ENCODE results near the gene ANKH.

Gene ANKH

DNA sequence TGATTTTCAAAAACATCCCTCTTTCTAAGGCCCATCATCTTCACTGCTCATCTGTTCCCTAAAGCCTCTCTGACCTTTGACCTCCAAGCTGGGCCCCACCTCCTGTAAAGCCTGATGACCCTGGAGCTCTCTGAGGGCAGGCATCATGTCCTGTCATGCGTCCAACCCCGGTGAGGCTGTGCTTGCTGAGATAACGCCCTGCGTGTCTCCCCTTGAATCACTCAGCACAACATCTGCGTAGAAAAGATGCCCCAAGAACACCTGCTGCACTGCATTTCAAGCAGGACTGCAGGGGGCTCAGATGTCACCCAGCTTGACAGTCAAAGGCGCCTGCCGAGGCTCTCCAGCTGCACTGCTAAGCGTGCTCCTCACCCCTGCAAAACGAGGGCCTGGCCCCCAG is 129.1 kb downstream of the ANKH start:
- no peak overlapping the region for H3K4me3 ChIP-seq (ENCODE audit: low read depth in 1 of 2, low read length in 2 of 2)
- no peaks in the 10 kb centered on the region for H3K4me1 ChIP-seq (ENCODE audit: control insufficient read depth in 1 of 2, insufficient read depth in 2 of 2, low read length in 2 of 2)
- no peaks in the 10 kb centered on the region for H3K9me3 ChIP-seq (ENCODE audit: control insufficient read depth in 1 of 2, low read length in 2 of 2)
- H3K27me3 ChIP-seq (ENCODE audit: control insufficient read depth in 1 of 2, insufficient read depth in 2 of 2, low read length in 2 of 2) = no peaks in the 10 kb centered on the region
- peaks cover 22 to 77% of the 10 kb centered on the region in 2 donors for H3K36me3 ChIP-seq (ENCODE audit: control insufficient read depth in 1 of 2, insufficient read depth in 2 of 2, low read length in 2 of 2)
- no peak overlapping the region for H3K9ac ChIP-seq (ENCODE audit: low read depth in 1 of 2, low read length in 2 of 2)
- H3K27ac ChIP-seq (ENCODE audit: low read depth, low read length) = no peak overlapping the region

DNA sequence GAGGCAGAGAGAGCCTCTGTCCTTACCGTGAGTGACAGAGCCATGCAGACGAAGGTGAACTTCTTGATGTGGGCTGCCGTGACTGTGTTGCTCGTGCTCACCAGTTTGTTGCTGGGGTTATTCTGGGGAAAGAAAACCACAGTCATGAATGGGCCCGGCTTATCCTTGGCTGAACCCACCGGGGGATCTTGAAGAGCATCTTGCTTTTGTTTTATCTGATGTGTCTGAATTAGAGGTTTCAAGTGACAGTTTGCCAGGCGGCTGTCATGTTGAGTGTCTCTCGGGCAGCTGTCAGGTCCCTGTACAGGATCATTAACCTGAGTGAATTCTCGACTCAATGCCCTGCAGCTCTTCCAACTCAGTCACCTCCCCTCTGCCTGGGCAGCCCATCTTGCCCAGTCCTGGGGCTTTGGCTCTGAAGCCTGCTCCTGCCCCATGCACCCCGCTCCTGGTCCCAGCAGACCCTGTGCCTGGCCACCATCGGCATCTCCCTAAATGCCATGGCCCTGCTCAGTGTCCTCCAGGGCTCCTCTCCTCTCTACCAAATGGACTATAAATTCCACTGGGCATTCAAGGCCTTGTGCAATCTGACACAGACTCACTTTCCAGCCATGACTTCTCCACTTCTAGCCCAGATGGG is 129.7 kb downstream of the ANKH start:
- Histone ChIP-seq H3K27ac (ENCODE audit: low read depth, low read length) (no peak overlapping the region), H3K4me3 (ENCODE audit: low read depth in 1 of 2, low read length in 2 of 2) (no peak overlapping the region), H3K9ac (ENCODE audit: low read depth in 1 of 2, low read length in 2 of 2) (no peak overlapping the region), H3K9me3 (ENCODE audit: control insufficient read depth in 1 of 2, low read length in 2 of 2) (no peaks in the 10 kb centered on the region), H3K27me3 (ENCODE audit: control insufficient read depth in 1 of 2, insufficient read depth in 2 of 2, low read length in 2 of 2) (no peaks in the 10 kb centered on the region), H3K4me1 (ENCODE audit: control insufficient read depth in 1 of 2, insufficient read depth in 2 of 2, low read length in 2 of 2) (no peaks in the 10 kb centered on the region), H3K36me3 (ENCODE audit: control insufficient read depth in 1 of 2, insufficient read depth in 2 of 2, low read length in 2 of 2) (peaks cover 22 to 78% of the 10 kb centered on the region in 2 donors)

DNA sequence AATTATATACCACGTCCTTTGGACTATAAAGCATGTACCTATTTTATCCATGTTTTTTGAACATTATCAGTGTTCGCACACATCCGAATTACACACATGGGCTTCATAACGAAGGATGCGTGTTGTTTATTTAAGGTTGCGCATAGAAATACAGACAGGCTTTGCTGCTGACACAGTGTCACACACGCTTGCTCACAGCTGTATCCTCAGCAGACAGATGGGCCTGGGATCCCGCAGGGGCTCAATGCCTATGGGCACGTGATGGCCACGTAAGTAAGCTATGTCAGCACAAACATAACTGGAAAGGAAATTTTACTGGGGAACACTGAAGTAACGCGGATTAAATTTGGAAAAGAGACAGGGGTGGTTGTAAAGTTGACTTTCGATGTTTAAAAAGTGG is 130.4 kb downstream of the ANKH start:
- H3K4me1 ChIP-seq (ENCODE audit: control insufficient read depth in 1 of 2, insufficient read depth in 2 of 2, low read length in 2 of 2) = no peaks in the 10 kb centered on the region
- no peaks in the 10 kb centered on the region for H3K27me3 ChIP-seq (ENCODE audit: control insufficient read depth in 1 of 2, insufficient read depth in 2 of 2, low read length in 2 of 2)
- peaks cover 22 to 76% of the 10 kb centered on the region in 2 donors for H3K36me3 ChIP-seq (ENCODE audit: control insufficient read depth in 1 of 2, insufficient read depth in 2 of 2, low read length in 2 of 2)
- no peaks in the 10 kb centered on the region for H3K9me3 ChIP-seq (ENCODE audit: control insufficient read depth in 1 of 2, low read length in 2 of 2)
- no peak overlapping the region for H3K9ac ChIP-seq (ENCODE audit: low read depth in 1 of 2, low read length in 2 of 2)
- H3K4me3 ChIP-seq (ENCODE audit: low read depth in 1 of 2, low read length in 2 of 2) = no peak overlapping the region
- H3K27ac ChIP-seq (ENCODE audit: low read depth, low read length) = no peak overlapping the region

DNA sequence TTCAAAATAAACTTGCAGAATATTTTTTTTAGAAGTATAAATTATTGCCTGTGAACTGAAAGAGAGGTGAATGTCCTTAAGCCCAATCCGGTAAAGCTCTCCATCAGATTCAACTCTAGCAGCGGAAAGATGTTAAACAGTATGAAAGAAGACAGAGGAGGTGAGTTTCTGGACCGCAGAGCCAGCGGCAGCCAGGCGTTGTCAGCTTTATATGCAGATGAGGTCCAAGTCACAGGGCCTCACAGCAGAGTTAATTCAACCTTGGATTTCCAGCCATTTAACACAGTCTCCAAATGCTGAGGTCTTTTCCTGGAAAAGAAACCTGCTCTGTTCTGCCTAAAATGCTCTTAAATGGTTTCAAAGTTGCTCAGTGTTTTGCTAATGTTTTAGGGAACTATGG is 131.6 kb downstream of the ANKH start:
- peaks cover 13 to 69% of the 10 kb centered on the region in 2 donors for H3K36me3 ChIP-seq (ENCODE audit: control insufficient read depth in 1 of 2, insufficient read depth in 2 of 2, low read length in 2 of 2)
- no peak overlapping the region for H3K27ac ChIP-seq (ENCODE audit: low read depth, low read length)
- no peak overlapping the region for H3K4me3 ChIP-seq (ENCODE audit: low read depth in 1 of 2, low read length in 2 of 2)
- no peaks in the 10 kb centered on the region for H3K4me1 ChIP-seq (ENCODE audit: control insufficient read depth in 1 of 2, insufficient read depth in 2 of 2, low read length in 2 of 2)
- no peaks in the 10 kb centered on the region for H3K27me3 ChIP-seq (ENCODE audit: control insufficient read depth in 1 of 2, insufficient read depth in 2 of 2, low read length in 2 of 2)
- H3K9me3 ChIP-seq (ENCODE audit: control insufficient read depth in 1 of 2, low read length in 2 of 2) = no peaks in the 10 kb centered on the region
- H3K9ac ChIP-seq (ENCODE audit: low read depth in 1 of 2, low read length in 2 of 2) = no peak overlapping the region

DNA sequence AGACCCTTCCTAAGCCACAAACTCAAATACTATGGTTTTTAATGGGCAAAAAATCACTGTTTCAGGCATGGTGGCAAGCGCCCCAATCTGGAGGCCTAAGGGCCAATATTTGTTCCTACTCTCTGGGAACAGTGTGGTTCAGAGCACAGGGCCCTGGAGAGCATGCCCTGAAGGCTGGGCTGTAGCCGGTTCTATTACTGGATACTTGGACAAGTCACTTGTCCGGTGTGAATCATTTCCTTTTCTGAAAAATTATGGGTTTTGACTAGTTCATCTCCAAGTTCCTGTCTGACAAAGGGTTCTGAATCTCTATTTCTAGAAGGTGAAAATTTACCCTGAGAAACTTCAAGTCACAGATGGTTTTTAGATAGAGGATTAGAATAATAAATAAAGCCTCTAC is 132.0 kb downstream of the ANKH start:
- H3K9me3 ChIP-seq (ENCODE audit: control insufficient read depth in 1 of 2, low read length in 2 of 2) = no peaks in the 10 kb centered on the region
- H3K4me1 ChIP-seq (ENCODE audit: control insufficient read depth in 1 of 2, insufficient read depth in 2 of 2, low read length in 2 of 2) = no peaks in the 10 kb centered on the region
- H3K27ac ChIP-seq (ENCODE audit: low read depth, low read length) = no peak overlapping the region
- no peaks in the 10 kb centered on the region for H3K27me3 ChIP-seq (ENCODE audit: control insufficient read depth in 1 of 2, insufficient read depth in 2 of 2, low read length in 2 of 2)
- H3K4me3 ChIP-seq (ENCODE audit: low read depth in 1 of 2, low read length in 2 of 2) = no peak overlapping the region
- peaks cover 13 to 66% of the 10 kb centered on the region in 2 donors for H3K36me3 ChIP-seq (ENCODE audit: control insufficient read depth in 1 of 2, insufficient read depth in 2 of 2, low read length in 2 of 2)
- H3K9ac ChIP-seq (ENCODE audit: low read depth in 1 of 2, low read length in 2 of 2) = no peak overlapping the region

DNA sequence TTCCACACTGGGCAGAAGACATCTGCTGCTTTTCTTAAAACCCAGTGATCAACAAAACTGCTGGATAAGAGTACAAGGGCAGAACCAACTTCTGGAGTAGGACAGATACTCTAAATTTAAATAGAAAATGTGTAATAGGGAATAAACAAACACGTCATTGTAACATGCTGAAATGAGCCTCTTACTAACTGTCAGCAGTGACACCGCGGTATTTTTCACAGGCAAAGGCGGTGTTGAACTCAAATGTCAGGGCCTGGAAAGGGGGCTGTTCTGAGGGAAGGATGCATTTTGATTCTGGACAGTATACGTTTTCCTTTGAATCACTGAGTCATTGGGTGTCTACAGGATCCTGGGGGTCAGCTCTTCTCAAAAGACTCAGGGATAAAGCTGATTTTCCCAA is 133.5 kb downstream of the ANKH start:
- H3K27ac ChIP-seq (ENCODE audit: low read depth, low read length) = no peak overlapping the region

DNA sequence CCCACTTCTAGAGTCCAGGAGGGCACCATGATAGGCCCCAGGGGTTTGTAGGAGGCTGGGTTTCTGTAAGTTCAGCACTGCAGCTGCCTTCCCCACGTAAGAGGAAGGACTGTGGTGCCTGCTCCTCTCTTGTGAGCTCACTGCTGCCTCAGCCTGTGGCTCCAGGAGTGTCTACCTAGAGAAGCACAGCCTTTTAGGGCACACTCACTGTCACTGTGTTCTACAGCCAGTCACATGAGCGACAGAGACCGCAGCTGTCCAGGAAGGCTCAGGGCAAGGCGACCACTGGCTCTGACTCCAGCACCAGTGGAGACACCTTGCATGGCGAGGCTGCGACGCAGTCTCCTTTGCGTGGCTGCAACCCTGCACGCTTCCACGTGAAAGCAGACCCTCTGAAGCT is 134.3 kb downstream of the ANKH start:
- H3K4me3 ChIP-seq (ENCODE audit: low read depth in 1 of 2, low read length in 2 of 2) = no peak overlapping the region
- H3K4me1 ChIP-seq (ENCODE audit: control insufficient read depth in 1 of 2, insufficient read depth in 2 of 2, low read length in 2 of 2) = no peaks in the 10 kb centered on the region
- H3K9ac ChIP-seq (ENCODE audit: low read depth in 1 of 2, low read length in 2 of 2) = no peak overlapping the region
- H3K9me3 ChIP-seq (ENCODE audit: control insufficient read depth in 1 of 2, low read length in 2 of 2) = no peaks in the 10 kb centered on the region
- no peak overlapping the region for H3K27ac ChIP-seq (ENCODE audit: low read depth, low read length)
- peaks cover 17 to 63% of the 10 kb centered on the region in 2 donors for H3K36me3 ChIP-seq (ENCODE audit: control insufficient read depth in 1 of 2, insufficient read depth in 2 of 2, low read length in 2 of 2)
- H3K27me3 ChIP-seq (ENCODE audit: control insufficient read depth in 1 of 2, insufficient read depth in 2 of 2, low read length in 2 of 2) = no peaks in the 10 kb centered on the region

More for the DNA sequence above, 133.5 kb downstream of the ANKH start:
- H3K27me3 ChIP-seq (ENCODE audit: control insufficient read depth in 1 of 2, insufficient read depth in 2 of 2, low read length in 2 of 2) = no peaks in the 10 kb centered on the region
- peaks cover 13 to 65% of the 10 kb centered on the region in 2 donors for H3K36me3 ChIP-seq (ENCODE audit: control insufficient read depth in 1 of 2, insufficient read depth in 2 of 2, low read length in 2 of 2)
- no peaks in the 10 kb centered on the region for H3K4me1 ChIP-seq (ENCODE audit: control insufficient read depth in 1 of 2, insufficient read depth in 2 of 2, low read length in 2 of 2)
- no peak overlapping the region for H3K9ac ChIP-seq (ENCODE audit: low read depth in 1 of 2, low read length in 2 of 2)
- no peak overlapping the region for H3K4me3 ChIP-seq (ENCODE audit: low read depth in 1 of 2, low read length in 2 of 2)
- H3K9me3 ChIP-seq (ENCODE audit: control insufficient read depth in 1 of 2, low read length in 2 of 2) = no peaks in the 10 kb centered on the region

DNA sequence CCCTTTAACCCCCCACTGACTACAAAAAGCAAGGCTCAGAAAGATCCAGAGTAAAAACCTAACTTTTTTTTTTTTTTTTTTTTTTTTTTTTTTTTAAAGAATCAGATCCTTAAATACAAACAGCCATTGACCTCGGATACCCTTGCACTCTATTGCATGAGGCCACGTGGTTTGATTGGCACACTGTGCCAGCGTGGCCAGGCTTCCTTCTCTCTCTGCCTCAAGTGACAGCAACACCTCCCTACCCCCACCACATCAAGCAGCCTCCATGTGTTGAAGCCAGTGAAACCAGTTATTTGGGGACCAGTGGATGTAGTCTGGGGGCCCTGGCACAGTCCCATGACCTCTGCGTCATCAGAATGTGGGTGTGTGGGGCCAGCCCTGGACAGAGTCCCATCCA is 135.6 kb downstream of the ANKH start:
- H3K4me1 ChIP-seq (ENCODE audit: control insufficient read depth in 1 of 2, insufficient read depth in 2 of 2, low read length in 2 of 2) = no peaks in the 10 kb centered on the region
- H3K4me3 ChIP-seq (ENCODE audit: low read depth in 1 of 2, low read length in 2 of 2) = no peak overlapping the region
- H3K9me3 ChIP-seq (ENCODE audit: control insufficient read depth in 1 of 2, low read length in 2 of 2) = no peaks in the 10 kb centered on the region
- no peak overlapping the region for H3K27ac ChIP-seq (ENCODE audit: low read depth, low read length)
- H3K27me3 ChIP-seq (ENCODE audit: control insufficient read depth in 1 of 2, insufficient read depth in 2 of 2, low read length in 2 of 2) = no peaks in the 10 kb centered on the region
- H3K9ac ChIP-seq (ENCODE audit: low read depth in 1 of 2, low read length in 2 of 2) = no peak overlapping the region
- H3K36me3 ChIP-seq (ENCODE audit: control insufficient read depth in 1 of 2, insufficient read depth in 2 of 2, low read length in 2 of 2) = peaks cover 9 to 56% of the 10 kb centered on the region in 2 donors

DNA sequence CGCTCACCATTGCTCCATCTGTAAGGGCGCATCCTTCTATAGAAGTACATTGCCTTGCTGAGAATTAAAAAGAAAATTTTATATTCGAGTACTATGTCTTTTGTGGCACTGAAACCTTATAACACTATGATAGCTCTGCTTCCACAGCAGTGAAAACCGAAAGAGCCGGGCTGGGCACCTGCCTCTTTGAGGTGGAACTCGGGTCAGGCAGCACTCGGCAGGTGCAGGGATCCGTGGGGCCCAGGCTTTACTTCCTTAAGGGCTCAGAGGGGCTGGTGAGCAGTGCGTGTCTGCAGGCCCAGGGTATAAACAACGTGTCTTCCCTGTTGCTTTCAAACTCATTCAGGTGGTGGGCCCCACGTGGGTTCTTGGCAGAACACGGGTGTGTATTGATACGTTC is 137.2 kb downstream of the ANKH start:
- Histone ChIP-seq H3K36me3 (ENCODE audit: control insufficient read depth in 1 of 2, insufficient read depth in 2 of 2, low read length in 2 of 2) (peaks cover 4 to 56% of the 10 kb centered on the region in 2 donors), H3K9me3 (ENCODE audit: control insufficient read depth in 1 of 2, low read length in 2 of 2) (no peaks in the 10 kb centered on the region), H3K4me1 (ENCODE audit: control insufficient read depth in 1 of 2, insufficient read depth in 2 of 2, low read length in 2 of 2) (no peaks in the 10 kb centered on the region), H3K27me3 (ENCODE audit: control insufficient read depth in 1 of 2, insufficient read depth in 2 of 2, low read length in 2 of 2) (no peaks in the 10 kb centered on the region), H3K4me3 (ENCODE audit: low read depth in 1 of 2, low read length in 2 of 2) (no peak overlapping the region), H3K27ac (ENCODE audit: low read depth, low read length) (no peak overlapping the region), H3K9ac (ENCODE audit: low read depth in 1 of 2, low read length in 2 of 2) (no peak overlapping the region)

DNA sequence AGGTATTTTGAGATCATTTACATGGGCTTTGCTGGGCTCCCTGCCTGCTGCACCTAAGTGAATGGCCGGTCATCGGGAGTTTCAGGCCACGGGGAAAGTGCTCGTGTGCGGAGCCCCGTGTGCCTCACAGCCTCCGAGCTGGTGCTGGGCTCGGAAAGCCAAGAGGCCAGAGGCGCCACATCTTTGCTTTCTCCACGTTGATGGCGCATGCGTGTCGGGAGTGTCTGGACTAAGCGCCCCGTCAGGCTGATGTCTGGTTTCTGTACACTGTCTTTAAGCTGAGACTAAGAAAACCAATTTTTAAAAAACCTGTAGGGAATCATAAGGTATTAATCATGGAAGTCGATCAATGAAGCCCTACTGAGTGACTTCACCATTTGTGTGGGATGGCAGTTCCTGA is 137.9 kb downstream of the ANKH start:
- H3K4me1 ChIP-seq (ENCODE audit: control insufficient read depth in 1 of 2, insufficient read depth in 2 of 2, low read length in 2 of 2) = peaks cover 0 to 3% of the 10 kb centered on the region in 2 donors
- no peak overlapping the region for H3K27ac ChIP-seq (ENCODE audit: low read depth, low read length)
- H3K9me3 ChIP-seq (ENCODE audit: control insufficient read depth in 1 of 2, low read length in 2 of 2) = no peaks in the 10 kb centered on the region
- no peaks in the 10 kb centered on the region for H3K27me3 ChIP-seq (ENCODE audit: control insufficient read depth in 1 of 2, insufficient read depth in 2 of 2, low read length in 2 of 2)
- H3K4me3 ChIP-seq (ENCODE audit: low read depth in 1 of 2, low read length in 2 of 2) = no peak overlapping the region
- peaks cover 4 to 55% of the 10 kb centered on the region in 2 donors for H3K36me3 ChIP-seq (ENCODE audit: control insufficient read depth in 1 of 2, insufficient read depth in 2 of 2, low read length in 2 of 2)
- H3K9ac ChIP-seq (ENCODE audit: low read depth in 1 of 2, low read length in 2 of 2) = no peak overlapping the region

Measured in duodenal mucosa (tissue), 2 donors.